HTR-8/SVneo (cell line): ENCODE measurements around the gene PIKFYVE.
"Not testable (repeated sequence)": the region's sequence is repeated elsewhere in the genome, so short reads cannot be mapped to it uniquely, and the experiment has no call there.

Experiments used
- DNase-seq: peaks from one replicate; pipeline ENCODE4 v3.0.0; 2011; ENCODE audit warnings: low spot score, mixed read lengths; ENCODE audit not compliant: insufficient read length
- FAIRE-seq: peaks from 2 replicates; lab custom pipeline; 2011; peaks lifted over from hg19 to GRCh38; lab: Jason Lieb, UNC

PIKFYVE gene

GRCh38 chr2:208356846-208357574, 91.0 kb downstream of the PIKFYVE start:
- DNase-seq (no peak), FAIRE-seq (no peak)

GRCh38 chr2:208358758-208359631, 92.9 kb downstream of the PIKFYVE start:
- DNase-seq (no peak), FAIRE-seq (no peak)

- FAIRE-seq (no peak), DNase-seq (no peak)
Observed at GRCh38 chr2:208359632-208359986, 93.6 kb downstream of the PIKFYVE start.

GRCh38 chr2:208360259-208361076, 94.4 kb downstream of the PIKFYVE start:
- FAIRE-seq, result no peak
- no peak for DNase-seq

GRCh38 chr2:208361077-208361441, 95.0 kb downstream of the PIKFYVE start:
- FAIRE-seq, result peak; percentile 55
- no peak for DNase-seq

GRCh38 chr2:208363485-208363884, 97.4 kb downstream of the PIKFYVE start:
- FAIRE-seq, result no peak
- peak; percentile 15 for DNase-seq

- no peak for DNase-seq
- FAIRE-seq, result no peak
Observed at GRCh38 chr2:208366215-208367127, 100.4 kb downstream of the PIKFYVE start.

- FAIRE-seq, result no peak
- DNase-seq, result peak; percentile 11
Observed at GRCh38 chr2:208369091-208369490, 103.0 kb downstream of the PIKFYVE start.

GRCh38 chr2:208370881-208371633, 105.0 kb downstream of the PIKFYVE start:
- no peak for FAIRE-seq
- no peak for DNase-seq

GRCh38 chr2:208371634-208371935, 105.5 kb downstream of the PIKFYVE start:
- no peak for DNase-seq
- no peak for FAIRE-seq

- DNase-seq (peak; percentile 48), FAIRE-seq (no peak)
Observed at GRCh38 chr2:208373460-208374089, 107.5 kb downstream of the PIKFYVE start.

- no peak for FAIRE-seq
- DNase-seq, result no peak
Observed at GRCh38 chr2:208375491-208376068, 109.5 kb downstream of the PIKFYVE start.

- not testable (repeated sequence) for DNase-seq, FAIRE-seq
Observed at GRCh38 chr2:208377344-208377860, 111.3 kb downstream of the PIKFYVE start.

GRCh38 chr2:208379192-208379591, 113.1 kb downstream of the PIKFYVE start:
- FAIRE-seq, result no peak
- no peak for DNase-seq

- no peak for DNase-seq
- no peak for FAIRE-seq
Observed at GRCh38 chr2:208384637-208385036, 118.6 kb downstream of the PIKFYVE start.

GRCh38 chr2:208386541-208386940, 120.5 kb downstream of the PIKFYVE start:
- DNase-seq (no peak), FAIRE-seq (no peak)

GRCh38 chr2:208389940-208390339, 123.9 kb downstream of the PIKFYVE start:
- DNase-seq (no peak), FAIRE-seq (no peak)

GRCh38 chr2:208392300-208392699, 126.2 kb downstream of the PIKFYVE start:
- no peak for FAIRE-seq
- no peak for DNase-seq
